ENCODE data around the gene STXBP1. TPM values are rescaled to one million over a fixed set of nuclear protein-coding genes. Genes with fewer than 3 reads are reported as not detected.

Gene STXBP1
- total and polyA plus RNA-seq, 2 of the 13 experiments (the other 11 are each of a cell fraction or from before 2014, with no cell fraction given), result 2.9 TPM

GRCh38 chr9:127714951-127715469 lies 102.9 kb downstream of the STXBP1 start (continued):
- TF ChIP-seq ZNF646 (CRISPR knock-in tag; IDR thresholded peaks at IDR 0.05), result no peak
- TF ChIP-seq NFYB (CRISPR knock-in tag; IDR thresholded peaks at IDR 0.05), result no peak
- TF ChIP-seq GABPA (IDR thresholded peaks at IDR 0.05; ENCODE audit: low read depth, low read length), result no peak
- no peak for TF ChIP-seq GABPA (CRISPR knock-in tag; IDR thresholded peaks at IDR 0.05; ENCODE audit: low read depth)
- TF ChIP-seq ZIK1 (CRISPR knock-in tag; IDR thresholded peaks at IDR 0.05; ENCODE audit: borderline replicate concordance, low read depth), result no peak
- peak; percentile 62 for TF ChIP-seq IKZF4 (CRISPR knock-in tag; IDR thresholded peaks at IDR 0.05; ENCODE audit: borderline replicate concordance, low read depth, not compliant biosample characterization)
- TF ChIP-seq ZNF274 (CRISPR knock-in tag; IDR thresholded peaks at IDR 0.05), result no peak
- TF ChIP-seq BRCA1 (CRISPR knock-in tag; IDR thresholded peaks at IDR 0.05), result no peak
- TF ChIP-seq RBFOX2 (IDR thresholded peaks at IDR 0.05; ENCODE audit: low read depth, low read length), result peak; percentile 6; the same call in 1 of the 2 replicates
- TF ChIP-seq ATF7 (IDR thresholded peaks at IDR 0.05), result no peak
- no peak for TF ChIP-seq ATF7 (CRISPR knock-in tag; IDR thresholded peaks at IDR 0.05)
- TF ChIP-seq ZNF670 (CRISPR knock-in tag; IDR thresholded peaks at IDR 0.05; ENCODE audit: borderline replicate concordance), result no peak
- no peak for TF ChIP-seq HOXA3 (CRISPR knock-in tag; IDR thresholded peaks at IDR 0.05)
- no peak for TF ChIP-seq PRDM4 (CRISPR knock-in tag; IDR thresholded peaks at IDR 0.05; ENCODE audit: borderline replicate concordance)
- TF ChIP-seq ZNF691 (CRISPR knock-in tag; IDR thresholded peaks at IDR 0.05; ENCODE audit: borderline replicate concordance, low read depth), result no peak
- TF ChIP-seq SMYD3 (CRISPR knock-in tag; IDR thresholded peaks at IDR 0.05), result no peak
- no peak for TF ChIP-seq ZFP36L2 (CRISPR knock-in tag; IDR thresholded peaks at IDR 0.05)
- TF ChIP-seq HINFP (CRISPR knock-in tag; IDR thresholded peaks at IDR 0.05; ENCODE audit: low read depth), result no peak
- TF ChIP-seq MZF1 (CRISPR knock-in tag; IDR thresholded peaks at IDR 0.05; ENCODE audit: borderline replicate concordance), result no peak
- TF ChIP-seq ZNF333 (CRISPR knock-in tag; IDR thresholded peaks at IDR 0.05; ENCODE audit: borderline replicate concordance), result peak; percentile 51; the same call in 1 of the 2 replicates

All from HepG2 (cell line).